SU-DHL-6 (cell line): ENCODE measurements around the gene PARP3.

ENCODE experiments used
- H2AFZ ChIP-seq: fragments of 200-600 bp; sonication (generic); 2 replicates; pipeline ENCODE4 v1.6.1; 2014; ENCODE audit warnings: low read depth, mild to moderate bottlenecking, moderate library complexity, mixed read lengths, antibody characterized with exemption, low read length; ENCODE audit not compliant: severe bottlenecking
- H3F3A ChIP-seq: fragments of 200-600 bp; shearing (Covaris generic); 2 replicates; pipeline ENCODE4 v1.6.0; 2016; ENCODE audit warnings: antibody characterized with exemption, mild to moderate bottlenecking; ENCODE audit not compliant: insufficient read depth
- H3K27ac ChIP-seq: fragments of 200-600 bp; sonication (generic); 2 replicates; pipeline ENCODE4 v1.5.1; 2016; ENCODE audit warnings: low read depth, mild to moderate bottlenecking, low read length, moderate library complexity, mixed read lengths
- H3K27me3 ChIP-seq: fragments of 200-600 bp; sonication (generic), shearing (Covaris generic); 2 replicates; pipeline ENCODE4 v1.6.0; 2014; ENCODE audit warnings: mild to moderate bottlenecking, low read length
- H3K36me3 ChIP-seq: fragments of 200-600 bp; sonication (generic); 2 replicates; pipeline ENCODE4 v1.6.1; 2014; ENCODE audit warnings: mild to moderate bottlenecking, low read length, mixed read lengths
- H3K4me2 ChIP-seq: fragments of 300-600, 200-600 bp; shearing (Covaris generic), sonication (generic); 2 replicates; pipeline ENCODE4 v1.6.0; 2014; ENCODE audit warnings: low read length, low read depth, mild to moderate bottlenecking; ENCODE audit not compliant: poor library complexity, severe bottlenecking
- H3K4me3 ChIP-seq: fragments of 200-600 bp; sonication (generic); 2 replicates; pipeline ENCODE4 v1.5.1; 2014; ENCODE audit warnings: antibody characterized with exemption, low read length, mild to moderate bottlenecking, mixed read lengths; ENCODE audit not compliant: insufficient read depth, poor library complexity, severe bottlenecking
- H3K79me2 ChIP-seq: fragments of 200-600 bp; sonication (generic); 2 replicates; pipeline ENCODE4 v1.6.1; 2014; ENCODE audit warnings: mild to moderate bottlenecking, low read length, moderate library complexity; ENCODE audit not compliant: insufficient read depth
- H3K9ac ChIP-seq: fragments of 200-600 bp; sonication (generic); 2 replicates; pipeline ENCODE4 v1.7.0; 2014; ENCODE audit warnings: mild to moderate bottlenecking, low read length
- H3K9me2 ChIP-seq: fragments of 200-600 bp; sonication (generic); replicated peaks from 2 replicates; pipeline ENCODE4 v1.6.1; 2014; ENCODE audit warnings: low read length; ENCODE audit not compliant: insufficient read depth
- H3K9me3 ChIP-seq: fragments of 200-600 bp; sonication (generic); 2 replicates; pipeline ENCODE4 v1.6.1; 2014; ENCODE audit warnings: low read length, mixed read lengths; ENCODE audit not compliant: insufficient read depth
- H4K20me1 ChIP-seq: fragments of 200-600 bp; sonication (generic); 2 replicates; pipeline ENCODE4 v1.6.1; 2014; ENCODE audit warnings: low read depth, mild to moderate bottlenecking, antibody characterized with exemption, low read length, moderate library complexity, mixed read lengths
- EZH2phosphoT487 ChIP-seq: fragments of 200-600 bp; sonication (generic), shearing (Covaris generic); conservative IDR thresholded peaks from 2 replicates; pipeline ENCODE4 v1.6.1; 2018; ENCODE audit warnings: mild to moderate bottlenecking, antibody characterized with exemption, low read length, moderate library complexity, mixed read lengths
- TF ChIP-seq, protein P1 (sequence below): fragments of 200-600 bp; sonication (generic); IDR thresholded peaks from one replicate; pipeline ENCODE4 v1.5.1; 2017; ENCODE audit warnings: antibody characterized with exemption, mild to moderate bottlenecking, low read length, moderate library complexity; ENCODE audit not compliant: insufficient read depth, poor library complexity, severe bottlenecking

PARP3 gene

DNA sequence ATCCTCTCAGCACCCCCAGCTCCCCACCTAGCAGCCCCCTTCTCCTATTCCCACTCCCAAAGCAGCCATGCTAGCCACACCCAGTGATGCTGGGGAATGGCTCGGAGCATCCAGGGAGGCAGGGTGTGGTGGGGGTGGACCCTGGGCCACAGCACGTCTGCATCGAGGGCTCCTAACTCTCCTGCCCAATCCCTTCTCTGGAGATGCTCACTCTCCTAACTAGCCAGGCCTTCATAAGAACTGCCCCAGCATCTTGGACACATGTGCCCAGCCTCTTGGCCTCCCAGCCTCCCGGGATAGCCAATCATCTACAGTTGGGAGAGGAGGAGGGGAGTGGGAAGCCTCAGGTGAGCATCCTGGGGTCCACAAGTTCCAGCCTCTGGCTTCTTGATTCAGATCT, 22.4 kb downstream of the PARP3 start:
- TF ChIP-seq, protein P1, sequence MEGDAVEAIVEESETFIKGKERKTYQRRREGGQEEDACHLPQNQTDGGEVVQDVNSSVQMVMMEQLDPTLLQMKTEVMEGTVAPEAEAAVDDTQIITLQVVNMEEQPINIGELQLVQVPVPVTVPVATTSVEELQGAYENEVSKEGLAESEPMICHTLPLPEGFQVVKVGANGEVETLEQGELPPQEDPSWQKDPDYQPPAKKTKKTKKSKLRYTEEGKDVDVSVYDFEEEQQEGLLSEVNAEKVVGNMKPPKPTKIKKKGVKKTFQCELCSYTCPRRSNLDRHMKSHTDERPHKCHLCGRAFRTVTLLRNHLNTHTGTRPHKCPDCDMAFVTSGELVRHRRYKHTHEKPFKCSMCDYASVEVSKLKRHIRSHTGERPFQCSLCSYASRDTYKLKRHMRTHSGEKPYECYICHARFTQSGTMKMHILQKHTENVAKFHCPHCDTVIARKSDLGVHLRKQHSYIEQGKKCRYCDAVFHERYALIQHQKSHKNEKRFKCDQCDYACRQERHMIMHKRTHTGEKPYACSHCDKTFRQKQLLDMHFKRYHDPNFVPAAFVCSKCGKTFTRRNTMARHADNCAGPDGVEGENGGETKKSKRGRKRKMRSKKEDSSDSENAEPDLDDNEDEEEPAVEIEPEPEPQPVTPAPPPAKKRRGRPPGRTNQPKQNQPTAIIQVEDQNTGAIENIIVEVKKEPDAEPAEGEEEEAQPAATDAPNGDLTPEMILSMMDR = no peak
- no peak for TF ChIP-seq EZH2phosphoT487
- Histone ChIP-seq H3K9me3 (no peaks in the 10 kb centered on the region), H3K9ac (no peak overlapping the region), H3K4me3 (no peak overlapping the region), H4K20me1 (no peaks in the 10 kb centered on the region), H3K27me3 (no peaks in the 10 kb centered on the region), H2AFZ (no peak overlapping the region), H3K27ac (no peak overlapping the region), H3F3A (0 out of 2 replicates have a peak, but pooled peaks cover 7% of the 10 kb centered on the region), H3K79me2 (no peaks in the 10 kb centered on the region), H3K4me2 (no peak overlapping the region), H3K9me2 (no peaks in the 10 kb centered on the region), H3K36me3 (no peaks in the 10 kb centered on the region)

DNA sequence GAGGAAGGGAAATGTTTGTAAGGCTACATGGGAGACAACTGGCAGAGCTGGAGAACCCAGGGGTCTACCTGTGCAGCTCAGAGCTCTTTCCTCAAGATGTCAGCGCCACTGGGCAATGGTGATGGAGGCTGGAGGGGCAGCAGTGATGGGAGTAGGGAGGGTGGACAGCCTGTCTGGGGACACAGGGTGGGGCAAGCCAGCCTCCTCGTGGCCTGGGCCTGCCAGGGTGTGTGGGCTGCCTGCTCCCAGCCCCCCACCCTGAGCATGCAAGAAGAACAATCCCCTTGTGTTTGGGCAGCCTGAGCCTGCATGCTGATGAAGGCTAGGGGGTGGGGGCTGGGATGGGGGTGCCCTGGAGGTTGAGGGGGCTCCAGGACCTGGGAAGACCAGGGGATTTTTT, 23.9 kb downstream of the PARP3 start:
- Histone ChIP-seq H3K27me3 (no peaks in the 10 kb centered on the region), H3K79me2 (no peaks in the 10 kb centered on the region), H4K20me1 (no peaks in the 10 kb centered on the region), H3K9me3 (no peaks in the 10 kb centered on the region), H3K4me3 (no peak overlapping the region), H3K36me3 (no peaks in the 10 kb centered on the region), H3K4me2 (no peak overlapping the region), H2AFZ (no peak overlapping the region), H3K9ac (no peak overlapping the region), H3K9me2 (no peaks in the 10 kb centered on the region), H3K27ac (no peak overlapping the region), H3F3A (0 out of 2 replicates have a peak, but pooled peaks cover 7% of the 10 kb centered on the region)
- TF ChIP-seq EZH2phosphoT487 = no peak
- TF ChIP-seq, protein P1 = no peak

DNA sequence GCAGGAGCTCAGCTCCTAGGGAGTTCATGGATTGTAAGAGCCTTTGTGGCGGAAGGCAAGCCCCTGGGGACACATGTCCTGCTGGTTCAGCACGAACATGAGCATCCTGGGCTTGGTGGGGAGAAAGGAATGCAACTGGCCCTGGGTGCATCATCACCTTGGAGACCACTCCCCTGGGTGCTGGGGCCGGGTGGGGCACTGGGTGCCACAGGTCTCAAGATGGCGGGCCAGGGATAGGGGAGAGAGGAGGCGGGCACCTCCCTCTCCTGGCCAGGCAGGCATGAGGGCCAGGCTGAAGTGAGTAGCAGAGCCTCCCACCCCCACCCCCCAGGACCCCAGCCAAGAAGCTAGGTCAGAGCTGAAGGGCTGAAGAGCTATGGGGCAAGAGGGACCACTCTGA, 24.3 kb downstream of the PARP3 start:
- Histone ChIP-seq H3K9ac (peak overlapping the region; percentile 57; the same call in 1 of the 2 replicates), H3K9me3 (no peaks in the 10 kb centered on the region), H3K27ac (no peak overlapping the region), H3F3A (0 out of 2 replicates have a peak, but pooled peaks cover 7% of the 10 kb centered on the region), H3K79me2 (no peaks in the 10 kb centered on the region), H3K36me3 (no peaks in the 10 kb centered on the region), H3K4me2 (peak overlapping the region; percentile 61), H4K20me1 (no peaks in the 10 kb centered on the region), H3K9me2 (no peaks in the 10 kb centered on the region), H3K27me3 (no peaks in the 10 kb centered on the region), H2AFZ (no peak overlapping the region), H3K4me3 (no peak overlapping the region)
- TF ChIP-seq, protein P1 = no peak
- TF ChIP-seq EZH2phosphoT487 = no peak
